Measurements from ENCODE around the gene NAALADL2.
"Not testable (repeated sequence)": the region's sequence is repeated elsewhere in the genome, so short reads cannot be mapped to it uniquely, and the experiment has no call there.

The NAALADL2 gene

DNA sequence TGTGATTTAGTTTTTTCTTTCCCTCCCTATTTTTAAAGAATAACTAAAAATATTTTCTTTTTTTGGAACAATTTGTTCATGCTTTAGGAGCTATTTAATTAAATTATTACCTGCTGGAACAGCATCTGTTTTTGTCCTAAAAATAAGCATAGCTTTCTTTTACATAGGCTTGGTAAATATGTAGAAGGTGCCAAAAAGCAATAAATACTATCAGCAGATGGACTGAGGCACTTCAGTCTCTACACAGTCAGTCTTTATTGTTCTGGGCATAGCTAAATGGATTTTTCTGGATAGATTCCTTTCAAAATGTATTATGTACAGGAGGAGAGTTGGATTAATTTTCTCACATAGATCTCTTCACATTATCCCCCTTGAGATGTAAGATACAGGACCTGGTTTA, 223.5 kb downstream of the NAALADL2 start:
- DNase-seq, result peak; percentile 37

DNA sequence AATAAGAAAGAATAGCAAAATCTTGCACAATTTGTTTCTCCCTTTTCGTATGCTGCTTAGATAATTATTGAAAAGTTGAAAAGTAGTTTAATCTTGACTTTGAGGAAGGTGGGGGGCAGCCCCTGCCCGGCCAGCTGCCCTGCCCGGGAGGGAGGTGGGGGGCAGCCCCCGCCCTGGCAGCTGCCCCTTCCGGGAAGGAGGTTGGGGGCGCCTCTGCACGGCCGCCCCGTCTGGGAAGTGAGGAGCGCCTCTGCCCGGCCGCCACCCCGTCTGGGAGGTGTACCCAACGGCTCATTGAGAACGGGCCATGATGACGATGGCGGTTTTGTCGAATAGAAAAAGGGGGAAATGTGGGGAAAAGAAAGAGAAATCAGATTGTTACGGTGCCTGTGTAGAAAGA, 228.0 kb downstream of the NAALADL2 start:
- DNase-seq, result not testable (repeated sequence)

DNA sequence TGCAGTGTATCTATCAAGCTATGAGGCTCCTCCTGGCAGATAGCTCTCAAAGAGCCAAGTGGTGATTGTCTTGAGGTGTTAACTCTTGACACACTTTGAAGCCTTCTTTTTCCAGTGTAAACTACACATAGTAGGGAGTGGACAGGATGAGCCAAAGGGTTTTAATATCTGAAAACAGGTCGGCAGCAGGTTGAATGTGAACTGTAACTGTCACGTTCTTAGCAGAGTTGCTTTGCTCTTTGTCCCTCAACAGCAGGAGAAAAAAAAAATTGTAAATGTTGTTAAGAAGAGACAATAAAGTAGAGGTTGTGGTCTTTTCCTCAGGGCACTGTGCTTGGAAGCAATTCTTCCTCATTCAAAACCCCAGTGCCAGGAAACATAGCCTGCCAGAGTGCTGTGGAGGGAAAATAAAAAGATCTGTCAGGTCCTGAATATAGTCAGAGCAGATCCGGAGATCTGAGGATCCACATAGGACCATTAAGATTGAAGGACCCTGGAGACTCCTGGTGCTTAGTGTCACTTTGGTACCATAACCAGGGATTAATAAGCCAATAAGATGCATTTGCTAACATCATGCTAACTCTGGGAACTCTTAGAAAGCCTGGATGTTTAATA, 229.7 kb downstream of the NAALADL2 start:
- no peak for DNase-seq

DNA sequence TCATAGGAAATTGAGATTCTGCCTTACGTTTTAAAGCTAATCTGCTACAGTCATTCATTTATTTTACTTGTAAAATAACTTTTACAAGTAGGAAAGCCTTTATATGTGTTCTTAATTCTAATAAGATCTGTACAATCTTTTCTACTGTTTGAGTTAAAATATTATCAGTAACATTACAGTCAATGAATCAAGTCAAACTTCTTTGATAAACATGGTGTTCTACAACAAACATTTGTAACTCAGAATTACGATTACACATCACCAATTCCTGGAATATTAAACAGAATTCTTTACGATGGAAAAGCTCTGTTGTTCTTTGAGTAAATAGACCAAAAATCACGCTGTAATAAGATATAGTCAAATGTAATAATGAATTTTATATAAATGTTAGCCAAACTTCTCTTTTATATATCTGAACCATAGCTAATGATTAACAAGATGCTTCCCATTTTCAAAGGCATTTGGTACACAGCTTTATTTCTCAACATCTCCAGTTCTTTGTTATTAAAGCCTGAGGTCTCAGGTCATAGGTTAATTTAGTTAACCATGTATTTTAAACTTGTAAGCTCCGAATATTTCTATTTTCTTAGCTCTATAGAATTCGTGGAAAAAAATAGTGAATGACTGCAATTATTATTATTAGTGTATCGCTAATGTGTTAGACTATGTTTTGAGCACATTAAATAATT, 232.4 kb downstream of the NAALADL2 start:
- DNase-seq, result no peak

DNA sequence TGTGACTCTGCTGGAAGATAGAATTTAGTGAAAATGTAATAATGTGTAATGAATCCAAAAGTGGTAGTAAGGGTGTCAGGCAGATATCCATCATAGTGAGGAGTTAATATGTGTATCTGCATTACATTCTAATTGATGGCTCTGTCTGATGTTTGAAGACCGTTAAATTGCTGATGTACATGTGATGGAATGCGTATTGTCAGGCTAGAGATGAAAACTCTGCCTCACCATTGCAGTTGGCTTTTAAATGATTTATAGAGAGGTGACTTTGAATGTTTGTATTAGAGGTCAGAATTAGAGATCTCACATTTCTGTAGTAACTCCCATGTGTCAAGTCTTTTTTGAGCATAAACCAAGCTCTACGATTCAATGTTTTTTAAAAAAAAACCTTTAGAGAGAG, 234.6 kb downstream of the NAALADL2 start:
- no peak for DNase-seq

DNA sequence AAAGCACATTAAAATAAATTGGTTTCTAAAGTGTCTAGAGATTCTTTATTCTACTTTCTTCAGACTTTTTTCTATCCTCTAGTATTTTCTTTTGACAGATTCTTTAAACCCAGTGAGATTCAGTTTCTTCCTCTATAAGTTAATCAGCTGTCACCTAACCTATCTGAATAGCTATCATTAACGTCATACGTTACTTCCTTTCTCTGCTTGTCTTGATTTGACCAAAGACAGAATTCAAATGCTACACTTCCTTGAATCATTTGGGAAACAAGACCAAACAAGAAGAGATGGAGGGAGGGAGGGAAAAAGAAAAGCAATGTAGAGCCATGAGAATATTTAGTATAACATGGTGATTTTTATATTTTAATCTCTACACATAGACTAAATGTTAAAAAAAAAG, 235.2 kb downstream of the NAALADL2 start:
- DNase-seq, result no peak

DNA sequence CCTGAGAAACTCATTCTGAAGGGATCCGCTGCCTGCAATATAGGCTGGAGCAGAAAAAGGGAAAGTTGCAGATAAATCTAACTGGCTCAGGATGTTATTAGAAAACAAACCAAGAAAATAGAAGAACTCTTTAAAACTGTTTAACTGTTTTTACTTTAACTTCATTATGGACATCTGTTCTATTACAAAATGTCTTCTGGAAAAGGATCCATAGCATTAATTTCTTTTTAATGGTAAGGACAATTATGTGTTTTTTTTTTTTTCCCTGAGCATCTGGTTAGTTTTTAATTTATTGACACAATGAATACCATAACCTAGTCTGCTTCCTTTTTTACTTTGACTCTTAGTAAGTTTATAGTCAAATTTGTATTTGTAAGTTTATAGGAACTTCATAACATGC, 239.5 kb downstream of the NAALADL2 start:
- DNase-seq, result no peak

DNA sequence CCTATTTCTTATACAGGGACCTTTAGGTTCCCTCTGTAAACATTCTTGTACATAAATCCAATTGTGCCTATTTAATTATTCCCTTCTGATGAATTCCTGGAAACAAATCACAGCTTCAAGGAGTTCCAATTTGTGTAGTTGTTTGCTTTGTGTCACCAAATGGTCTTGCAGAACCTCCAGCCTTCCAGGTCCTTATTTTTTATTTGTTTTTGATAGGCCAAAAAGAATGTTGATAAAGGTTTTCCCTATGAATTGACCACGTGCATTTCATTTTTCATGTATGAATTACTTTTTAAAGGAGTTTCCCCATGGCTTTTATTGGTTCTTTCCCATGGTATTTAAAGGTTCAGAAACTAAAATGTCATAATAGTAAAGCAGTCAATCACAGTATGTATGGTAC, 243.0 kb downstream of the NAALADL2 start:
- no peak for DNase-seq

DNA sequence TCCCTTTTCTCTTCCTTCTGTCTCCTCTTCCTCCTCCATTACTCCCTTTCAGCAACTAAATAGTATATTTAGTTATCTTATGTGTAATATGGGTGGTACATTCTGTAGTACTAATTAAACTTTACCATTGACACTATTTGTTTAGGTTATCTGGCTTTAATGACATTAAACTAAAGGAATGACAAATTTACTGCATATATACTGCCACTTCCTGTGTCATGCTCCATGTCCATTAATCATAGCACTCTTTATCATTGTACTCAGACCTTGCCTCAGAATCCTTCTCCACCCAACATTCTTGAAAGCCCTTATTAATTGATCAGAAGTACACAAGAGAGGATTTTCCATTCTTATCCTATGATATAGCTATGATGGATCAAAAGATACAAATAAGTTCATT, 244.2 kb downstream of the NAALADL2 start:
- DNase-seq, result no peak

DNA sequence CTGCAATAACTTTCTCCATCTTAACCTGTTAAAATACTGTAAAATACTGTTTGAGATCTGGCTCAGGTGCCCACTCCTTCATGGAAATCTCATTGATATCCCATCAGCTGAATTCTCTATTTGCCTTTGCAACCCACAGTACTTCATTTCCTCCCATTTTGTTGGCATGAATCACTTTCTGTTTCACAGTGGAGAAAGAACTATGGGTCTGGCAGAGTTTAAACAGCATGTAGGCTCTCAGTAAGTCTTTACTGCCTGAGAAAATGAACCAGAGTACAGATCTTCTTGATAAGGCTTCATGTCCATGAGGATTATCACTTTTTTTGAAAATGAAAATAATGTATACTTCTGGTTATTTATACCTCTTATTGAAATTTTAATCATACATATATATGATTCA, 245.9 kb downstream of the NAALADL2 start:
- no peak for DNase-seq

DNA sequence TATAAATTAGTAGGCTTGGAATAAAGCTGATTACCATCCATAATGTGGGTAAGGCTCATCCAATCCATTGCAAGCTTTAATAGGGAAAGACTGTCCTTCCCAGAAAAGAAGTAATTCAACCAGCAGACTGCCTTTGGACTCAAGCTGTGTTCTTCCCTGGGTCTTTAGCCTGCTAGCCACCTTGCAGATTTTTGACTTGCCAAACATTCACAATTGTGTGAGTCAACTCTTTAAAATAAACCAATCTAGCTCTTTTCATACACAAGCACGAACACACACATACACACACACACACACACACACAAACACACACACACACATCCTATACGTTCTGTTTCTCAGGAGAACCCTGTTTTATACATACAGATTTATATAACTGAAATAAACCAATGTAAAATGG, 248.1 kb downstream of the NAALADL2 start:
- no peak for DNase-seq

DNA sequence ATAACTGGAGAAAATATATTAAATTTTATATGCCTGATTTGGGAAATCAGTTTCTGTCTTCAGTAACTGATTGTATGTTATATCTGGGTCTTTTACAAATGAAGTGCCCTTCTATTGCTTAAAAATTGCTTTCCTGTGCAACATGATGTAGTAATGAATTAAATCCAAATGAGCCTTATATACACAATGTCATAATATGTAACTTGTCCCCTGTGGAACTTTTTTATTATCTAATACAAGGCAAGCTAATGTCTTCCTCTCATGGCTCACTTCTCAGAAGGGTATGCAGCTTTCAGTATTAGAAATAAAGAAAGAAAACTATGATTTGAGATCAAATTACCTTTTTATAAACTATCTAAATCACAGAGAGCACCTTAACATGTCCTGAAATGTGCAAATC, 248.9 kb downstream of the NAALADL2 start:
- DNase-seq, result no peak

DNA sequence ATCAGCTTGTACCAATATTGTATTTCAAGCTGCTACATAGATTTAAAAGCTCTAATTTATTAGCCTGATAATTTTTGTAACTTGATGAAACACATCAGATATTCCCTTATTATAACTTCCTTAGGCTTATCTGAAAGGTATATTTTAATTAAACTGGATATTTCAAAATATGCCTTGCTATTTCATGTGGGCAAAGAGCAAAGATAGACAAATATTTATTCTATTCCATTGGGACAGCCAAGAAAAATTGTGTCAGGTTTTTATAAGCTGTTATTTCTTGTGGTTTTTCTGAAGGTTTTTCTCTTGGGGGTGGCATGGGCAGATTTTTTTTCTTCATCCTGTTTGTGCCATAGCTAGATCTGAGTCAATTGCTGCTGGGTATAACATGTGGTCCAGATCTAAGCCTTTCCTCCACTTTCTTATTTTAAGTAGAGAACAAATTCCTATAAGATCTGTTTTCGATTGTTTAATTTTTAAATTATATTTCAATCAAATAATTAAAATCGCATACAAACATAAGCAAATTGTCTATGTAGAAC, 249.5 kb downstream of the NAALADL2 start:
- DNase-seq, result no peak

DNA sequence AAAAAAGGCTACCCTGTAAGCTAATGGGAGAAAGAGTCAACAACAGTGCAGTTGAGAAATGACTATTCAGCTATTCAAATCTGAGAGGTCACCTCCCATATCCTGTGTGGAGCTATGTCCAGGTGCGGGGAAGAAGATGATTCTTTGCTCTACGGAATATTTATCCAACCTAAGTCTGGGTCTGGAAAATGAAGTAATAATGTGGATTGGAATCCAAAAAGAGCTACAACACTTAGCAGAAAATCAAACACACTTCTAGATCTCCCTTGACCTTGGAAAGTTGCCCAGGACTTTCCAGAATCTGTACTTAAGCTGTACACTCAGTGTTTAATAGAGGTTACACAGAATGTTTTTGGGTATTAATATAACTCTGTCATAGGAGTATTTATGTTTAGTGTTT, 251.9 kb downstream of the NAALADL2 start:
- no peak for DNase-seq

DNA sequence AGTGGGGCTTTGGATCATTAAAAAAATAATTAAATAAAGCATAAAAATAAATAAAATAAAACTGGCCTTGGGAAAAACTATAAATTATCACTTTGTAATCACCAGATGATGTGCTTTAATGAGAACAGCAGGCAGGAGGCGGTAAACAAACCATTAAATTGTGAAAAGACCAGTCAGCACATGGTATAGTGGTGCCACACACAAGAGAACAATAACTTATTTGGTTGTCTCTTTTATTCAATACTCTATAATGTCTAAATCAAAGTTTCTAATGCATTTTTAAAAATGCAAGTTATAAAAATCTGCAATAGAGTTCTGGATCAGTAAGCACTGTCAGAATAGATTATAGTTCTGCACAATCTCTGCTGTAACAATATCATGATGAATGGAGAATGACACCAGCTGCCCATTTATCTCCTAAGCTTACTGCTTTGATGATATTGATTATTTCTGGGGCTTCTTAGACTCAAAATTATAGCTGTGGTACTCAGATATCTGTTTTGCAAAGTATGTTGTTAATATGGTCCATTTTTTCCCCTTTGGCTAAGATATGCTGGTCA, 259.3 kb downstream of the NAALADL2 start:
- DNase-seq, result peak; percentile 1

DNA sequence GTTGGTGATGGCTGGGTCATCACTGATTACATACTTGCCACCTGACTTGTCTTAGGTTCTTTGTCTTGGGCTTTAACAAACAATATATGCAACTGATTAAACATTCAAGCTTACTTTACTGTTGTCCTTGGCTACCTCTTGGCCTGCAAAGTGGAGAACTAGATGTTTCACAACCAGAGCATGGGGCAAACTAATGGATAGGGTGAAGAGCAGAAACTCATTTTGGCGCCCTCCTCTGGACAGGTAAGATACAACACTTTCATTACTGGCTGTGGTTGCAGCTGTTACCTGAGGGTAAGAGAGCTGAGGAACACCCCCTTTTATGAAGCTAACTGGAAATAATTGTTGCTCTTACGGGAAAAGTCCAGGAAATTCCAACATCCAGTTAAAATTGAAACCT, 262.1 kb downstream of the NAALADL2 start:
- DNase-seq, result no peak

DNA sequence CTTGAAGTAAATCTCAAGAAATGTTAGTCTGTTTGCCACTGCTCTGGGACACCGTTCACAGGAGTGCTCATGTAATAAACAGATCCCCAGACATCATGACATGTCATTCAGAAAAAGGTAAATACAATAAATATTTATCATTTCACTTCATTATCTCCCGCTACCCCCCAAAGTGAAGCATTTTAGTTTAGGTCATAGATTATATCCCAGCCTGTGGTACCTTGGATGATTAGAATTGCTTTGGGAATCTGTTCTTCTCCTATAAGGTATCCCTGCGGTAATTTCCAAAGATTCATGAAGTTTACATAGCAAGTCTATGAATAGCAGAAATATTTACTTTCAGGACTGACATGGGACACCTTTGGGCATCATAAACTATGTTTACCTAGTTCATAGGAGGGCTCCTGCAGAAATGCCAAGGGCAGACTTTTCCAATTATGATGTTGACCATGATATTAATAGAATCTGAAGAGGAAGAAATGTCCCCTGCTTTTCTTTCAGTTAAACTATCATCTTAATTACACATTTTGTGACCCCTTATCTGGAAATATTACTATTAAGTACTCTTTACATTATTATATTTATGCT, 268.0 kb downstream of the NAALADL2 start:
- no peak for DNase-seq

DNA sequence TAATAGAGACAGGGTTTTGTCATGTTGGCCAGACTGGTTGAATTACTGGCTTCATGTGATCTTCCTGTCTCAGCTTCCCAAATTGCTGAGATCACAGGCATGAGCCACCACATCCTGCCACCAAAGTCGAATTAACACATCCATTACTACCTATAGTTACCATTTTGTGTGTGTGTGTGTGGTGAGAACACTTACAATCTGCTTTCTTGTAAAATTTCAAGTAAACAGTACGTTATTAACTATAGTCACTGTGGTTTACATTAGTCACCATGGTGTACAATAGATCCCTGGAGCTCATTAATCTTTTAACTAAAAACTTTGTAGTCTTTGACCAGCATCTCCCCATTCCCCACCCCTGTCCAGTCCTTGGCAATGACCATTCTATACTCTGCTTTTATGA, 270.0 kb downstream of the NAALADL2 start:
- no peak for DNase-seq

DNA sequence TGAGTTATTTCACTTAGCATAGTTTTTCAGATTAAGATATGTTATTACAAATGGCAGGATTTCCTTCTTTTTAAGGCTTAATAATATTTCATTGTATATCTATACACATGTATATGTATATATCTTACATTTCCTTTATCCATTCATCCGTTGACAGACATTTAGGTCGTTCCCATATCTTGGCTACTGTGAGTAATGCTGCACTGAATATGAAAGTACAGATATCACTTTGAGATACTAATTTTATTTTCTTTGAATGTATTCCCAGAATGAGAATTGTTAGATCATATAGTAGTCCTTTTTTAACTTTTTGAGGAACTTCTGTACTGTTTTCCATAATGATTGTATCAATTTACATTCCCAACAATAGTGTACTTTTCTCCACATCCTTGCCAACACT, 270.4 kb downstream of the NAALADL2 start:
- DNase-seq, result no peak

DNA sequence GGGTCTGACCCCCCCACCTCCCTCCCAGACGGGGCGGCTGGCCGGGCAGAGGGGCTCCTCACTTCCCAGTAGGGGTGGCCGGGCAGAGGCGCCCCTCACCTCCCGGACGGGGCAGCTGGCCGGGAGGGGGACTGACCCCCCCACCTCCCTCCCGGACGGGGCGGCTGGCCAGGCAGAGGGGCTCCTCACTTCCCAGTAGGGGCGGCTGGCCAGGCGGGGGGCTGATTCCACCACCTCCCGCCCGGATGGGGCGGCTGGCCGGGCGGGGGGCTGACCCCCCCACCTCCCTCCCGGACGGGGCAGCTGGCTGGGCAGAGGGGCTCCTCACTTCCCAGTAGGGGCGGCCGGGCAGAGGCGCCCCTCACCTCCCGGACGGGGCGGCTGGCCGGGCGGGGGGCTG, 272.7 kb downstream of the NAALADL2 start:
- DNase-seq, result not testable (repeated sequence)

DNA sequence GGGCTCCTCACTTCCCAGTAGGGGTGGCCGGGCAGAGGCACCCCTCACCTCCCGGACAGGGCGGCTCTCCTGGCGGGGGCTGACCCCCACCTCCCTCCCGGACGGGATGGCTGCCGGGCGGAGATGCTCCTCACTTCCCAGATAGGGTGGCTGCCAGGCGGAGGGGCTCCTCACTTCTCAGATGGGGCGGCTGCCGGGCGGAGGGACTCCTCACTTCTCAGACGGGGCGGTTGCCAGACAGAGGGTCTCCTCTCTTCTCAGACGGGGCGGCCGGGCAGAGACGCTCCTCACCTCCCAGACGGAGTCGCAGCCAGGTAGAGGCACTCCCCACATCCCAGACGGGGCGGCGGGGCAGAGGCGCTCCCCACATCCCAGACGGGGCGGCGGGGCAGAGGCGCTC, 273.6 kb downstream of the NAALADL2 start:
- not testable (repeated sequence) for DNase-seq

DNA sequence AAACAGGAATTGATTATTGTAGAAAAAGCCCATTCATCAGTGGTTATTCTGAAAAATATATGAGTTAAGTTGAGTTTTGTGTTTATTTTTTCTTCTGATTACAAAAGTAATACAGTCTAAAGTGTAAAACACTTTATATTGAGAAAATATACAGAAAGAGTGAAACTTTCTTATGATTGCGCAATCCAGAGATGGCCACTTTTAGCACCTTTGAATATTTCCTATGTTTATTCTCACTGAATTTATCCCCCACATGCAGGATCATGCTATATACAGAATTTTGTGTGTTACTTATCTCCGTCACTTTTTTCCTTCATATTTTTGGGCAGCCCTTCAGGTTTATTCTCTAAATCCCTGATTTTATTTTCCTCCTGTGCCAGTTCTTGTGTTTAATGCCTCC, 285.2 kb downstream of the NAALADL2 start:
- DNase-seq, result no peak

DNA sequence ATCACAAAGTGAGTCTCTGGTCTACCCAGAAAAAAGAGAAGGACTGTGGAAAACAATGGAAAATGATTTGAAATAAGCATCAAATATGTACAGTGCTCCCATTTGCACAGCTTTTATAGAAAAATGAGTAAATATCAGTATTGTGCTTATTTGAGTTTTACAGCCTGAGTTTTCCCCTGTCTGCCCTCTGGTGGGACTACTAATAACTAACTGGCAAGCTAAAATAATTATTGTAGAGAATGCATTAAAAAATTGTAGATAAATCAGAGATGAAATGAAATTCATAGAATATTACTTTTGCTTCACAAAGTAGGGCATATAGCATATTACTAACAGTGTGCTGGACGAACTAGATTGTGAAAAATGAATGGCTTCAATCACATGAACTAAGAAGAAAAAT, 287.1 kb downstream of the NAALADL2 start:
- no peak for DNase-seq

DNA sequence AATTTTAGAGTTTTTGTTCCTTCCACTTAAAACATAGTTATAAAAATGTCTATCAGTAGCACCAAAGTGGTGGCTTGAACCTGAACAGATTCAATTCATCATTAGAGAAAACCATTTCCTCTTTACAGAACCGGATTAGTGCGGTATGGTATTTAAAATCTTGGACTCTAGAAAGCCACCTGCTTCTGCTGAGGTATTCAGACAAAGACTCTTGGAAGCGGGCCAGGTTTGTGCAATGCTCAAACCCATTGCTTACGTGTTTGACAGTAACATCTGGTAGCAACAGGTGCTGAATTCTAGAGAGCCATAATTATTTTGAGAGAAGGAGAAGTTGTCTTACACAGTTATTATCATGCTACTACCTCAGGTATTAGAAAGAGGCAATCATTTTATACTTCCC, 290.5 kb downstream of the NAALADL2 start:
- peak; percentile 97 for DNase-seq
